ENCODE results near the gene SAMD4B. TPM values are rescaled to one million over a fixed set of nuclear protein-coding genes. Genes with fewer than 3 reads are reported as not detected.

Gene SAMD4B
- total and polyA plus RNA-seq, 9 of the 15 experiments (the other 6 are each of a cell fraction or from before 2014, with no cell fraction given) = 3.4 to 90.5 (median 38.0) TPM

DNA sequence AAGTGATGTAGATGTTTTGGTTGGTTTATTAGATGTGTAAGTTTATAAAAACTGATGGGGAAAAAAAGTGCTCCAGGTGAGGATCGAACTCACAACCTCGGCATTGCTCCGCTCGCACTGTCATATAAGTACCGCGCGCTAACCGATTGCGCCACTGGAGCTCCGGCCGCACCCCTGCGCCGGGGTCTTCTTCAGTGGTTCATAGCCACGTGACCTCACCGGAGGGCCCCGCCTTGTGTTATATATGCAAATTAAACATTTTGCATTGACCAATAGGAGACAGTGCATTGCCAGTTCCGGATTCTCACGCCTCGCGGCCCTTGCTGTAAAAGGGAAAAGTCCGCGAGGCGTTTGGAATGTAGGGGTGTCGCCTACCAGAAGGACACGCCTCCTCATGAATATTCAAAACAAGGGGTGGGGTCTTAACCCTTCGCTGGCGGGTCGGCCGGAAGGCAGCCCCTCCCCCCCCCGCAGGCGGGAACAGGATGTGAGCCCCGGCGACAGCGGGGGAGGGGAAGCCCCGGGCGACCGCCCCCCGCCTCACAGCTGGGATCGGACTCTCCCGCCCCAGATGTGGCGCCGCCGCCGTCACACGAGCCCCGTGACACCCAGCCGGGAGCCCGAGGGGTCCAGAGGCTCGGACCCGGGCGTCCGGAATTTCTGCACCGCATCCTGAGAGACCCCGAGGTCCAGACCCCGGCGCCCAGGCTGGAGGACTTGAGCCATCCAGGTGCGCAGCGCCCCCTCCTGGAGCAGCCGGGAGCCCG is 70.1 kb downstream of the SAMD4B start, which contains the start of gene PLEKHG2 (continued):
- TF ChIP-seq, protein P1, sequence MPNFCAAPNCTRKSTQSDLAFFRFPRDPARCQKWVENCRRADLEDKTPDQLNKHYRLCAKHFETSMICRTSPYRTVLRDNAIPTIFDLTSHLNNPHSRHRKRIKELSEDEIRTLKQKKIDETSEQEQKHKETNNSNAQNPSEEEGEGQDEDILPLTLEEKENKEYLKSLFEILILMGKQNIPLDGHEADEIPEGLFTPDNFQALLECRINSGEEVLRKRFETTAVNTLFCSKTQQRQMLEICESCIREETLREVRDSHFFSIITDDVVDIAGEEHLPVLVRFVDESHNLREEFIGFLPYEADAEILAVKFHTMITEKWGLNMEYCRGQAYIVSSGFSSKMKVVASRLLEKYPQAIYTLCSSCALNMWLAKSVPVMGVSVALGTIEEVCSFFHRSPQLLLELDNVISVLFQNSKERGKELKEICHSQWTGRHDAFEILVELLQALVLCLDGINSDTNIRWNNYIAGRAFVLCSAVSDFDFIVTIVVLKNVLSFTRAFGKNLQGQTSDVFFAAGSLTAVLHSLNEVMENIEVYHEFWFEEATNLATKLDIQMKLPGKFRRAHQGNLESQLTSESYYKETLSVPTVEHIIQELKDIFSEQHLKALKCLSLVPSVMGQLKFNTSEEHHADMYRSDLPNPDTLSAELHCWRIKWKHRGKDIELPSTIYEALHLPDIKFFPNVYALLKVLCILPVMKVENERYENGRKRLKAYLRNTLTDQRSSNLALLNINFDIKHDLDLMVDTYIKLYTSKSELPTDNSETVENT (CRISPR knock-in tag; IDR thresholded peaks at IDR 0.05) = peak; percentile 71; the same call in 1 of the 2 replicates
- TF ChIP-seq, protein P2, sequence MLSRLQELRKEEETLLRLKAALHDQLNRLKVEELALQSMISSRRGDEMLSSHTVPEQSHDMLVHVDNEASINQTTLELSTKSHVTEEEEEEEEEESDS (CRISPR knock-in tag; IDR thresholded peaks at IDR 0.05) = no peak
- TF ChIP-seq SAFB2 (IDR thresholded peaks at IDR 0.05; ENCODE audit: borderline replicate concordance, low read depth, low read length, severe bottlenecking) (no peak), JUNB (CRISPR knock-in tag; conservative IDR thresholded peaks at IDR 0.05) (no peak), ETV6 (IDR thresholded peaks at IDR 0.05; ENCODE audit: borderline replicate concordance in 1 of 2, low read depth in 2 of 2, low read length in 1 of 2) (no peak; a peak in 1 of 4 replicates), ETV6 (CRISPR knock-in tag; IDR thresholded peaks at IDR 0.05; ENCODE audit: borderline replicate concordance) (no peak), NONO (IDR thresholded peaks at IDR 0.05; ENCODE audit: low read depth in 2 of 2, low read length in 1 of 2) (peak in 1 of 2 experiments; percentile 81; a peak in 2 of 4 replicates), PHB2 (IDR thresholded peaks at IDR 0.05; ENCODE audit: low read depth) (no peak), YBX1 (IDR thresholded peaks at IDR 0.05) (no peak), HOXB6 (CRISPR knock-in tag; IDR thresholded peaks at IDR 0.05; ENCODE audit: borderline replicate concordance) (no peak), FOSL1 (tag; conservative IDR thresholded peaks at IDR 0.05) (peak; percentile 79), HNRNPL (IDR thresholded peaks at IDR 0.05; ENCODE audit: low read depth, low read length) (no peak), ATF1 (CRISPR knock-in tag; IDR thresholded peaks at IDR 0.05) (0 out of 2 replicates have a peak, but pooled peaks have one; percentile 25), ATF1 (tag; IDR thresholded peaks at IDR 0.05) (peak; percentile 94), POLR3G (IDR thresholded peaks at IDR 0.05; ENCODE audit: extremely low read depth, insufficient read length, insufficient replicate concordance) (no peak)
- TF ChIP-seq, protein P3, sequence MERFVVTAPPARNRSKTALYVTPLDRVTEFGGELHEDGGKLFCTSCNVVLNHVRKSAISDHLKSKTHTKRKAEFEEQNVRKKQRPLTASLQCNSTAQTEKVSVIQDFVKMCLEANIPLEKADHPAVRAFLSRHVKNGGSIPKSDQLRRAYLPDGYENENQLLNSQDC (CRISPR knock-in tag; IDR thresholded peaks at IDR 0.05) = no peak
- TF ChIP-seq, protein P4, sequence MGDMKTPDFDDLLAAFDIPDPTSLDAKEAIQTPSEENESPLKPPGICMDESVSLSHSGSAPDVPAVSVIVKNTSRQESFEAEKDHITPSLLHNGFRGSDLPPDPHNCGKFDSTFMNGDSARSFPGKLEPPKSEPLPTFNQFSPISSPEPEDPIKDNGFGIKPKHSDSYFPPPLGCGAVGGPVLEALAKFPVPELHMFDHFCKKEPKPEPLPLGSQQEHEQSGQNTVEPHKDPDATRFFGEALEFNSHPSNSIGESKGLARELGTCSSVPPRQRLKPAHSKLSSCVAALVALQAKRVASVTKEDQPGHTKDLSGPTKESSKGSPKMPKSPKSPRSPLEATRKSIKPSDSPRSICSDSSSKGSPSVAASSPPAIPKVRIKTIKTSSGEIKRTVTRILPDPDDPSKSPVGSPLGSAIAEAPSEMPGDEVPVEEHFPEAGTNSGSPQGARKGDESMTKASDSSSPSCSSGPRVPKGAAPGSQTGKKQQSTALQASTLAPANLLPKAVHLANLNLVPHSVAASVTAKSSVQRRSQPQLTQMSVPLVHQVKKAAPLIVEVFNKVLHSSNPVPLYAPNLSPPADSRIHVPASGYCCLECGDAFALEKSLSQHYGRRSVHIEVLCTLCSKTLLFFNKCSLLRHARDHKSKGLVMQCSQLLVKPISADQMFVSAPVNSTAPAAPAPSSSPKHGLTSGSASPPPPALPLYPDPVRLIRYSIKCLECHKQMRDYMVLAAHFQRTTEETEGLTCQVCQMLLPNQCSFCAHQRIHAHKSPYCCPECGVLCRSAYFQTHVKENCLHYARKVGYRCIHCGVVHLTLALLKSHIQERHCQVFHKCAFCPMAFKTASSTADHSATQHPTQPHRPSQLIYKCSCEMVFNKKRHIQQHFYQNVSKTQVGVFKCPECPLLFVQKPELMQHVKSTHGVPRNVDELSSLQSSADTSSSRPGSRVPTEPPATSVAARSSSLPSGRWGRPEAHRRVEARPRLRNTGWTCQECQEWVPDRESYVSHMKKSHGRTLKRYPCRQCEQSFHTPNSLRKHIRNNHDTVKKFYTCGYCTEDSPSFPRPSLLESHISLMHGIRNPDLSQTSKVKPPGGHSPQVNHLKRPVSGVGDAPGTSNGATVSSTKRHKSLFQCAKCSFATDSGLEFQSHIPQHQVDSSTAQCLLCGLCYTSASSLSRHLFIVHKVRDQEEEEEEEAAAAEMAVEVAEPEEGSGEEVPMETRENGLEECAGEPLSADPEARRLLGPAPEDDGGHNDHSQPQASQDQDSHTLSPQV (IDR thresholded peaks at IDR 0.05) = peak; percentile 85
- TF ChIP-seq, protein P5, sequence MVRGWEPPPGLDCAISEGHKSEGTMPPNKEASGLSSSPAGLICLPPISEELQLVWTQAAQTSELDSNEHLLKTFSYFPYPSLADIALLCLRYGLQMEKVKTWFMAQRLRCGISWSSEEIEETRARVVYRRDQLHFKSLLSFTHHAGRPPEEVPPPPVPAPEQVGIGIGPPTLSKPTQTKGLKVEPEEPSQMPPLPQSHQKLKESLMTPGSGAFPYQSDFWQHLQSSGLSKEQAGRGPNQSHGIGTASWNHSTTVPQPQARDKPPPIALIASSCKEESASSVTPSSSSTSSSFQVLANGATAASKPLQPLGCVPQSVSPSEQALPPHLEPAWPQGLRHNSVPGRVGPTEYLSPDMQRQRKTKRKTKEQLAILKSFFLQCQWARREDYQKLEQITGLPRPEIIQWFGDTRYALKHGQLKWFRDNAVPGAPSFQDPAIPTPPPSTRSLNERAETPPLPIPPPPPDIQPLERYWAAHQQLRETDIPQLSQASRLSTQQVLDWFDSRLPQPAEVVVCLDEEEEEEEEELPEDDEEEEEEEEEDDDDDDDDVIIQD (CRISPR knock-in tag; IDR thresholded peaks at IDR 0.05) = no peak

All from K562 (cell line).